Measurements from ENCODE around the gene ATG16L2. TPM values are rescaled to one million over a fixed set of nuclear protein-coding genes. Genes with fewer than 3 reads are reported as not detected.
A peak's percentile ranks its signal among the peaks of the same experiment; 100 is the strongest.
"Not testable (repeated sequence)": the region's sequence is repeated elsewhere in the genome, so short reads cannot be mapped to it uniquely, and the experiment has no call there.

Gene ATG16L2
- total RNA-seq, 1 donor from 2014 or later, result 32.2 TPM

DNA sequence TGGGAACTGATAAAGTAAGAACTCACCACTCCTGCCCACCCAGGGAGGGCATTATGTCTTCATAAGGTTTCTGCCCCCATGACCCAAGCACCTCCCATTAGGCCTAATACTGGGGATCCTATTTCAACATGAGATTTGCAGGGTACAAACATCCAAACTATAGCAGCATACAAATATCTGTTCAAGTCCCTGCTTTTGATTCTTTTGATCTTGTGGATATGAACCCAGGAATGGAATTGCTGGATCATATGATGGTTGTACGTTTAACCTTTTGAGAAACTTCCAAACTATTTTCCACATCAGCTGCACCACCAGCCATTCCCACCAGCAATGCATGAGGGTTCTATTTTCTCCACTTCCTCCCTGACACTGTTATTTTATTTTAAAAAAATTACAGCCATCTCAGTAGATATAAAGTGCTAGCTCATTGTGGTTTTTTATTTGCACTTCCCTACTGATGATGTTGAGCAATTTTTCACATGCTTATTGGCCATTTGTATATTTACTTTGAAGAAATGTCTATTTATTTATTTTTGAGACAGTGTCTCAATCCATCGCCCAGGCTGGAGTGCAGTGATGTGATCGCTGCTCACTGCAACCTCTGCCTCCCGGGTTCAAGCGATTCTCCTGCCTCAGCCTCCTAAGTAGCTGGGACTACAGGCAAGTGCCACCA, 7.1 kb upstream of the ATG16L2 start:
- H3K4me1 ChIP-seq, result peaks cover 9% of the 10 kb centered on the region
- H3K4me3 ChIP-seq, result no peak overlapping the region
- TF ChIP-seq POLR2A (IDR thresholded peaks at IDR 0.05) (no peak), POLR2AphosphoS5 (IDR thresholded peaks at IDR 0.05; ENCODE audit: insufficient read depth in 1 of 2, low read depth in 1 of 2) (no peak)
- TF ChIP-seq, protein P1, sequence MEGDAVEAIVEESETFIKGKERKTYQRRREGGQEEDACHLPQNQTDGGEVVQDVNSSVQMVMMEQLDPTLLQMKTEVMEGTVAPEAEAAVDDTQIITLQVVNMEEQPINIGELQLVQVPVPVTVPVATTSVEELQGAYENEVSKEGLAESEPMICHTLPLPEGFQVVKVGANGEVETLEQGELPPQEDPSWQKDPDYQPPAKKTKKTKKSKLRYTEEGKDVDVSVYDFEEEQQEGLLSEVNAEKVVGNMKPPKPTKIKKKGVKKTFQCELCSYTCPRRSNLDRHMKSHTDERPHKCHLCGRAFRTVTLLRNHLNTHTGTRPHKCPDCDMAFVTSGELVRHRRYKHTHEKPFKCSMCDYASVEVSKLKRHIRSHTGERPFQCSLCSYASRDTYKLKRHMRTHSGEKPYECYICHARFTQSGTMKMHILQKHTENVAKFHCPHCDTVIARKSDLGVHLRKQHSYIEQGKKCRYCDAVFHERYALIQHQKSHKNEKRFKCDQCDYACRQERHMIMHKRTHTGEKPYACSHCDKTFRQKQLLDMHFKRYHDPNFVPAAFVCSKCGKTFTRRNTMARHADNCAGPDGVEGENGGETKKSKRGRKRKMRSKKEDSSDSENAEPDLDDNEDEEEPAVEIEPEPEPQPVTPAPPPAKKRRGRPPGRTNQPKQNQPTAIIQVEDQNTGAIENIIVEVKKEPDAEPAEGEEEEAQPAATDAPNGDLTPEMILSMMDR (IDR thresholded peaks at IDR 0.05), result no peak
- no peak for DNase-seq (ENCODE audit: extremely low spot score in 2 of 2)
- H3K36me3 ChIP-seq, result no peaks in the 10 kb centered on the region
- peak overlapping the region; percentile 7 for H3K27ac ChIP-seq
- H3K9me3 ChIP-seq, result no peaks in the 10 kb centered on the region
- no peaks in the 10 kb centered on the region for H3K27me3 ChIP-seq
- intact Hi-C loops (cut with DNase I), result no loop called here

DNA sequence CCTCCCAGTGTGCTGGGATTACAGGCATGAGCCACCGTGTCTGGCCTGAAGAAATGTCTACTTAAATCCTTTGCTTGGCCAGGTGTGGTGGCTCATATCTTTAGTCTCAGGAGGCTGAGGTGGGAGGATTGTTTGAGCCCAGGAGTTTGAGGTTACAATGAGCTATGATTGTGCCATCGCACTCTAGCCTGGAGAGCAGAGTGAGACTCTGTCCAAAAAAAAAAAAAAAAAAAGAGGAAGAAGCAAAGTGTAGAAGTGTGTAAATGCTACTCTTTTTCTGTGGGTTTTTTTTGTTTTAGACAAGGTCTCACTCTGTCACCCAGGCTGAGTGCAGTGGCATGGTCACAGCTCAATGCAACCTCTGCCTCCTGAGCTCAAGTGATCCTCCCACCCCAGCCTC, 6.4 kb upstream of the ATG16L2 start:
- Histone ChIP-seq H3K9me3 (no peaks in the 10 kb centered on the region), H3K4me1 (peaks cover 16% of the 10 kb centered on the region), H3K27ac (no peak overlapping the region), H3K36me3 (no peaks in the 10 kb centered on the region), H3K27me3 (no peaks in the 10 kb centered on the region), H3K4me3 (no peak overlapping the region)
- TF ChIP-seq, protein P1 (IDR thresholded peaks at IDR 0.05), result no peak
- TF ChIP-seq POLR2AphosphoS5 (IDR thresholded peaks at IDR 0.05; ENCODE audit: insufficient read depth in 1 of 2, low read depth in 1 of 2) (no peak), POLR2A (IDR thresholded peaks at IDR 0.05) (no peak)
- intact Hi-C loops (cut with DNase I), result no loop called here
- DNase-seq (ENCODE audit: extremely low spot score in 2 of 2), result no peak

DNA sequence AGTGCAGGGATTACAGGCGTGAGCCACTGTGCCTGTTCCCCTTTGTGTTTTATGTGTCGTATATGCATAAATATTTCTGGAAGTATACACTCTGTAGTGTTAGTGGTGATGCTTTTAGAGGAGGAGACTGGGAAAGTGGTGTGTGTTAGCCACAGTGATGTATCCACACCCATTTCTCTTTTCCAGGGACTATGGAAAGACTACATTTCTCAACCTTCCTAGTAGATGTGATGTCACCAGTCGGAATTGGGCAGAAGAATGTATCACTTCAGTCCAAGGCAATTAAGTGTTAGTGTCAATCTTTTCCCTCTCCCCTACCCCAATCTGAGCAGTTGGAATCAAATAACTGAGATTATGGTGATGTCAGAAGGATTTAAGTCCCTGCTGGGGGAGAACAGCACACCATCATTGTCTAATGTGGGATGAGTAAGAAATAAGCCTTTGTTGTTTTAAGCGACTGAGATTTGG, 5.8 kb upstream of the ATG16L2 start:
- H3K9me3 ChIP-seq, result no peaks in the 10 kb centered on the region
- DNase-seq (ENCODE audit: extremely low spot score in 2 of 2), result peak in 1 of 2 donors; percentile 49
- no peaks in the 10 kb centered on the region for H3K36me3 ChIP-seq
- H3K4me1 ChIP-seq, result peaks cover 21% of the 10 kb centered on the region
- intact Hi-C loops (cut with DNase I), result no loop called here
- H3K27me3 ChIP-seq, result no peaks in the 10 kb centered on the region
- H3K27ac ChIP-seq, result no peak overlapping the region
- H3K4me3 ChIP-seq, result no peak overlapping the region
- no peak for TF ChIP-seq POLR2AphosphoS5 (IDR thresholded peaks at IDR 0.05; ENCODE audit: insufficient read depth in 1 of 2, low read depth in 1 of 2)
- TF ChIP-seq, protein P1 (IDR thresholded peaks at IDR 0.05), result no peak
- no peak for TF ChIP-seq POLR2A (IDR thresholded peaks at IDR 0.05)

DNA sequence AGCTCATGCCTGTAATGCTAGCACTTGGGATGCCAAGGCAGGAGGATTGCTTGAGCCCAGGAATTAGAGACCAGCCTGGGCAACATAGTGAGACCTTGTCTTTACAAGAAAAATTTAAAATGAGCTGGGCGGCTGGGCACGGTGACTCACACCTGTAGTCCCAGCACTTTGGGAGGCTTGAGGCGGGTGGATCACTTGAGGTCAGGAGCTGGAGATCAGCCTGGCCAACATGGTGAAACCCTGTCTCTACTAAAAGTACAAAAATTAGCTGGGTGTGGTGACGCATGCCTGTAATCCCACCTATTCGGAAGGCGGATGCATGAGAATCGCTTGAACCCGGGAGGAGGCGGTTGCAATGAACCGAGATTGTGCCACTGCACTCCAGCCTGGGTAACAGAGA, 2.5 kb upstream of the ATG16L2 start:
- H3K4me3 ChIP-seq; DNase-seq (ENCODE audit: extremely low spot score in 2 of 2); H3K9me3 ChIP-seq; H3K36me3 ChIP-seq; H3K27me3 ChIP-seq; intact Hi-C loops (cut with DNase I); H3K27ac ChIP-seq: not testable (repeated sequence)
- peaks cover 41% of the 10 kb centered on the region for H3K4me1 ChIP-seq

DNA sequence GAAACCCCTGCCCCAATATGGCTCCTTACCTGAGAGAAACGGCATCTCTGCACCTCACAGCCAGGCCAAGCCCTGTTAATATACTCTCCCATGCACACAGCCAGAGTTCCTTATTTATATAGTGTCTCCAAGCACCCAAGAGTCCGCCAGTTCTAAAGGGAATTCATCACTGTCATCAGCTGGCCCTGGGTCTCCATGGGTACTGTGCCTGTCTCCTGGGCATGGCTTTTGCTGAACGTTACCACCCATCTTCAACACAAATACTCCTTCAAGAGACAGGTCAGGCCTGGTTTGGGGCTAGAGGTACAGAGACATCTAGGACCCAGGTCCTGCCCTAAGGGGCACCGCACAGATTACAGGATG, 1.6 kb upstream of the ATG16L2 start:
- DNase-seq (ENCODE audit: extremely low spot score in 2 of 2), result no peak
- TF ChIP-seq, protein P1 (IDR thresholded peaks at IDR 0.05), result no peak
- TF ChIP-seq POLR2A (IDR thresholded peaks at IDR 0.05), result no peak
- no peak for TF ChIP-seq POLR2AphosphoS5 (IDR thresholded peaks at IDR 0.05; ENCODE audit: insufficient read depth in 1 of 2, low read depth in 1 of 2)
- Histone ChIP-seq H3K4me3 (peak overlapping the region; percentile 81 to 95), H3K27ac (peak overlapping the region; percentile 95), H3K4me1 (peaks cover 43% of the 10 kb centered on the region), H3K9me3 (no peaks in the 10 kb centered on the region), H3K36me3 (peaks cover 0 to 3% of the 10 kb centered on the region in 2 donors), H3K27me3 (no peaks in the 10 kb centered on the region)
- intact Hi-C loops (cut with DNase I), result no loop called here

All from vagina (tissue), 2 donors.